ENCODE results near the gene BLVRB.

Gene BLVRB

GRCh38 chr19:40398417-40399131, 67.0 kb downstream of the BLVRB start:
- DNase-seq: no peak

All from NCI-H1694 treated with DMSO at 0.1 percent for 48 hours (cell line).